Left kidney (tissue), 2 donors: ENCODE measurements around the gene FBXO45. TPM values are rescaled to one million over a fixed set of nuclear protein-coding genes. Genes with fewer than 3 reads are reported as not detected.
"Not testable (repeated sequence)": the region's sequence is repeated elsewhere in the genome, so short reads cannot be mapped to it uniquely, and the experiment has no call there.

Experiments used
- DNase-seq: peaks from one replicate; pipeline ENCODE4 v3.0.0-alpha.2; 2013
- polyA plus RNA-seq: library from polyadenylated mRNA; unstranded; fragments of 120-200 nt; gene quantifications from one replicate; pipeline ENCODE4 v1.2.1, GENCODE V29; 2013; ENCODE audit not compliant: insufficient read length

Gene FBXO45
- polyA plus RNA-seq, 1 donor: 16.7 TPM

- DNase-seq: no peak
Measured at GRCh38 chr3:196554205-196554604, 14.3 kb upstream of the FBXO45 start.

DNA sequence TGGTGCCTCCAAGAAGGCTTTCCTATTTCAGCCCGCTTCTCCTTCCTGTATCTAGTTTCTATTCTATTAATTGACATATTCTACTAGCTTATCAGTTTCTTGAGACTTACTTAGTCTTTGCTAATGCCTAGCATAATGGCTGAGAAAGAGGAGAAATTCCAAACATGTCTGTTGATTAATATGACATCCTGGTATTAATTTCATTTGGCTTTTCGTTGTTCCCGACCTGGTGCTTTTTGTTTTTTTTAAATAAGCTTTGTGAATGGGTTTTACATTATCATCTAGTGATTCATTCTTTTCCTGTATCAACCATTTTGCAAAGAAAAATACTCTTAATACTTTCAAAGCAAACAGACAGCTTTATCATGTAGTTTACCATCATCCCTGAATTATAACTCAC, 13.2 kb upstream of the FBXO45 start:
- no peak for DNase-seq

GRCh38 chr3:196557236-196557635, 11.2 kb upstream of the FBXO45 start:
- DNase-seq: no peak

DNA sequence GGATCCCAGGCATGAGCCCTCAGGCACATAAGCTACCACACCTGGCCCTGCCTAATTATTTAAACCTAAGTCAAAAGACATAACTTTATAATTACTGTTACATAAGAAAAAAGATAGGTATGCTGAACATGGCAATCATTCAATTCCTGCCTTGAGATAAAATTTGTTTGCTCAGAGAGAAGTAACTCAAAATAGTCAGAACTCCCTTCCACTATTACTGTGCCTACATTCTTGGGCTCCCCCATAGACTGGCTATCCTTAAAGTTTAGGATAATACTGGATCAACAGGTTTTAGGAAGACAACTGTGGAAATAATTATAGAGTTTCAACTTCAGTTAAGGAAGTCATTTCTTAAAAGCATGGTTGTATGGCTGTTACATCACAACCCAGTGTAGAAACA, 10.0 kb upstream of the FBXO45 start:
- DNase-seq: no peak

- DNase-seq: no peak
Measured at GRCh38 chr3:196559826-196560225, 8.6 kb upstream of the FBXO45 start.

- no peak for DNase-seq
Measured at GRCh38 chr3:196563721-196564225, 4.7 kb upstream of the FBXO45 start.

DNA sequence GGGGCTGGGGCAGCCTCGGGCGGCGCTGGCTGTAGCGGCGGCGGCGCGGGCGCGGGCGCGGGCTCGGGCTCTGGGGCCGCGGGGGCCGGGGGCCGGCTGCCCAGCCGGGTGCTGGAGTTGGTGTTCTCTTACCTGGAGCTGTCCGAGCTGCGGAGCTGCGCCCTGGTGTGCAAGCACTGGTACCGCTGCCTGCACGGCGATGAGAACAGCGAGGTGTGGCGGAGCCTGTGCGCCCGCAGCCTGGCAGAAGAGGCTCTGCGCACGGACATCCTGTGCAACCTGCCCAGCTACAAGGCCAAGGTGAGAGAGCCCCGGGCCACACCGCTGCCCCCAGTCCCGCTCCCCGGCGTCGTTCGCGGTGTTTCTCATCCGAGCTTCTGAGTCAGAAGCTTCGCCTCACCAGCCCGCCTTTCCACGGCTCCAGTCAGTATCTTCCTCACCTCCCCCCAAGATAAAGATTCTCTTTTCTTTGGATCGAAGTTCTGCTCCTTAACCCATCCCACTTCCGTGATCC, 600 bp downstream of the FBXO45 start:
- peak; percentile 10 for DNase-seq

GRCh38 chr3:196570332-196570731, 1.9 kb downstream of the FBXO45 start:
- not testable (repeated sequence) for DNase-seq

DNA sequence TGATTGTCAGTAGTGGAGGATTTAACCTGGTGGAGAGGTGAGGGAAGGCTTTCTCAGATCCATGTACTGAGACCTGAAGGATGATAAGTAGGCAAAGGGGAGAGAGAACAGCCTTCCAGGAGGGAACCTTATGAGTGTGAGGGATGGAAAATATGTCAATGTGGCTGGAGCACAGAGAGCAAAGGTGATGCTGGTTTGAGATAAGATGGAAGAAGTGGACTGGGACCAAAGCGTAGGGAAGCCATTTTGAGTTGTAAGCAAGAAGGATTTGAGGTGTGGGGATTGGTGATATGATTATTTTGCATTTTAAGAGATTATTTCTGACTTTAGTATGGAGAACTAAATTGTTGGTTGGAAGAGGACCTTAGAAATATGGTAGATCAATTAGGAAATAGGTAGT, 3.9 kb downstream of the FBXO45 start:
- no peak for DNase-seq

DNA sequence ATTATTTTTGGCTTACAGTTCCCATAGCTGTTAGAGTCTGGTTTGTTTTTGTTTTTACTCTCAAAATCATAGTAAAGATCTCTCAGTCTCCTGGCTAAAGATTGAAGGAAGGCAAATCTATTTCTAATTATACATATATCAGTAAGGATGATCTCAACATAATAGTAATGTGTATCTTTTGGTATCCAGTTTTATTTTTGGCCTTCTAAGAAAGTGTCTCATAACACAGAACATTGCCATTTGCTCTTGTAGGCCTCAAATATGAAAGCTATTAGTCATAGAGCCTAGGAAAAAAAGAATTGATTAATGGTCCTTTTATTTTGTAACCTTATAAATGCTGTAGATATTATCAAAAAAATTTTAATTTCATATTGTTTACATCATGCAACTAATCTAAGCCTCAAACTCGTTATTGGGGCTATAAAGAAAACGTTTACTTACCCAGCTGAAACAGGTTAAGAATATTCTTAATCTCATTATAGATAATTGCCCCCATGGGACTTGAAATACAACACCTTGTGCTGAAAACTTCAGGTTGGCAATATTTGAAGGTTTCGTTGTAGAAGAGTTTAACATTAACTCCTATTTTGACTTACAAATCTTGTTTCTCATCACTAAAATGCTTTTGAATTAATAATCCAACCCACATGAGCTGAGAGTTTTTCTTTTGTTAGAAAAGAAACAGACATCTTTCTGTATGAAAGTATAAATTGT, 16.7 kb downstream of the FBXO45 start:
- DNase-seq: no peak

DNA sequence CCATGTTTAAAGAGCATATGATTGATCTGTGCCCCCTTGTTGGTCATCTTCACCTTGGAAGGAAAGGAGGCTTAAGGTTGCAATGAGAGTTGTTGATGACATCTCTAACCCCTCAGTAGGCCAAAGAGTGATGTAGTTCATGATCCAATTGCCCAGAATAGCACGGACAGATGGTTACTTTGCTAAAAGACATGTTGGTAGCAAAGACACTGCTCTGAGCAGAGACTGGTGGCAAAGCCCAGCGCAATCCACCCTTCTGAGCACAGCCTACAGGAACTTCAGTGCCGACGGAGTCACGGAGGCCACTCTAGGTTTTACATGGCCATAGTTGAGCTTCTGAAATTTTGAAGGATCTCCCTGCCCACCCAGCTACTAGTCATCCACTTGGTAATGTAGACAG, 21.8 kb downstream of the FBXO45 start:
- DNase-seq: no peak

- no peak for DNase-seq
Measured at GRCh38 chr3:196596355-196596754, 27.9 kb downstream of the FBXO45 start.

DNA sequence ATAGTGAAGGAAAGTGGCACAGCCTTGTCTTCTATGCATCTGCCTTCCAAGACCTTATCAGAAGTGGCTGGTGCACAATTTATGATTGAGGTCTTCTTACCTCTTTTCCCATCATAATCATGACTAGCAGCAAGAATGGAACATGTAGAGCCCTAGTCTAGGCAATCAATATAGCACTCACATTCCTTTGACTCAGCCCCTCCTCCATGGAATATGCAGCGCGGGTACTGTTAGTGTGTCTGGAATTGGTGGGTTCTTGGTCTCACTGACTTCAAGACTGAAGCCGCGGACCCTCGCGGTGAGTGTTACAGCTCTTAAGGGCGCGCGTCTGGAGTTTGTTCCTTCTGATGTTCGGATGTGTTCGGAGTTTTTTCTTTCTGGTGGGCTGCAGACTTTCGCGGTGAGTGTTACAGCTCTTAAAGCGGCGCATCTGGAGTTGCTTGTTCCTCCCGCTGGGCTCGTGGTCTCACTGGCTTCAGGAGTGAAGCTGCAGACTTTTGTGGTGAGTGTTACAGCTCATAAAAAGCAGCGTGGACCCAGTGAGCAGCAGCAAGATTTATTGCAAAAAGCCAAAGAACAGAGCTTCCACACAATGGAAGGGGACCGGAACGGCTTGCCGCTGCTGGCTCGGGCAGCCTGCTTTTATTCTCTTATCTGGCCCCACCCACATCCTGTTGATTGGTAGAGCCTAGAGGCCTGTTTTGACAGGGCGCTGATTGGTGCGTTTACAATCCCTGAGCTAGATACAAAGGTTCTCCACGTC, 29.7 kb downstream of the FBXO45 start:
- not testable (repeated sequence) for DNase-seq

DNA sequence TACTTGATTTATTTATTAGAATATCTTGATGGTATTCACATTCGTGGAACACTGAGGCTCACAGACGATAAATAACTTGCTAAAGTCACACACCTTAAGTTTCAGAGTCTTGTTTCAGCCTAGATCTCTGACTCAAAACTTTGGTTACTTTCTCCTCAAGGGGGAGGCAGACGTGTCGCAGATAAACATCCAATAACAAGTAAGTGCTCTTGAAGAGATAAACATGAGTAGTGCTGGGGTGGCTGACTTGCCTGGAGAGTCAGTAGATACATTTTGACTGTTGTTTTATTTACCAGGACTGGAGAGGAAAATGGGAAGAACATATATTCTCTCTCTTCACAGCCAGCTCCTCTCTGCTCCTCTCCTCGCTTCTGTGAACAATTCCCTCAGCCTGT, 31.3 kb downstream of the FBXO45 start:
- DNase-seq: no peak

DNA sequence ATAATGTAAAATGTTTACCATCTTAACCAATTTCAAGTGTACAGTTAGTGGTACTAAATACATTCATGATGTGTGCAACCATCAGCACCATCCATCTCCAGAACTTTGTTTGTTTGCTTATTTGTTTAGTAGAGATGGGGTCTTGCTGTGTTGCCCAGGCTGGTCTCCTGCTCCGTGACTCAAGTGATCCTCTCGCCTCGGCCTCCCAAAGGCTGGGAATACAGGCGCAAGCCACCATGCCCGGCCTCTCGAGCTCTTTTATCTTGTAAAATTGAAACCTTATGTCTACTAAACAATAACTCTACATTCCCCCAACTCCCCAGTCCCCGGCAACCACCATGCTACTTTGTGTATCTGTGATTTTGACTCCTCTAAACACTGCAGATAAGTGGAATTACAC, 31.9 kb downstream of the FBXO45 start:
- no peak for DNase-seq

GRCh38 chr3:196602673-196603072, 34.2 kb downstream of the FBXO45 start:
- no peak for DNase-seq

- DNase-seq: no peak
Measured at GRCh38 chr3:196603683-196604082, 35.2 kb downstream of the FBXO45 start.

- no peak for DNase-seq
Measured at GRCh38 chr3:196604548-196604947, 36.1 kb downstream of the FBXO45 start.

GRCh38 chr3:196608693-196609092, 40.2 kb downstream of the FBXO45 start:
- DNase-seq: no peak

GRCh38 chr3:196609343-196609775, 40.9 kb downstream of the FBXO45 start:
- peak; percentile 73 for DNase-seq

DNA sequence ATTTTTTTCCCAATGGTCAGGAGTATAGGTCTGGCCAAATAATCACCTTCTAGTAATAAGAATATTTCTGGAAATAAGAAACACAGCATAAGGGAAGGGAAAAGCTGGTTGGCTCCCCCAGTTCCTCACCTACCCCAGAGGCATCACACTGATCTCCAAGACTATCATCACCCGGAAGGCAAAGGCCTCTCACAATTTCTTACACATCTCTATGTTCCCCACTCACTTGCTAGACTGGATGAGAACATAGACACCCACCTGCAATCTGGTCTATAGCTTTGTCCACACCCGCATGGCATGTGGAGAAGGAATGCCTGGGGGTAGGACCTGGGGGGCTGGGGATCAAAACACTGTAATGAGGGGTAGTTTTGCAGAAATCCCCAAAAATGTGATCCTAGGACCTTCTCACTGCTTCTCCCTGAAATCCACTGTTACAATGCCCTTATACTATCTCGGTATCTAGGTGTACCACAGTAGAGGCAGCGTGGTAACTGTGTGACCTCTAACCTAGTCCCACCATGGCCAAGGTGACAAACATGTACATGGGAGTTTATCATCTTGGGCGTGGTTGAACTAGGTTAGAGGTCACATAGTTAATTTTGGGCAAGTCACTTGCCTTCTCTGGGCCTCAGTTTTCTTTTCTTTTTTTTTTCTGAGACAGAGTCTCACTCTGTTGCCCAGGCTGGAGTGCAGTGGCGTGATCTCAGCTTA, 41.5 kb downstream of the FBXO45 start:
- no peak for DNase-seq

DNA sequence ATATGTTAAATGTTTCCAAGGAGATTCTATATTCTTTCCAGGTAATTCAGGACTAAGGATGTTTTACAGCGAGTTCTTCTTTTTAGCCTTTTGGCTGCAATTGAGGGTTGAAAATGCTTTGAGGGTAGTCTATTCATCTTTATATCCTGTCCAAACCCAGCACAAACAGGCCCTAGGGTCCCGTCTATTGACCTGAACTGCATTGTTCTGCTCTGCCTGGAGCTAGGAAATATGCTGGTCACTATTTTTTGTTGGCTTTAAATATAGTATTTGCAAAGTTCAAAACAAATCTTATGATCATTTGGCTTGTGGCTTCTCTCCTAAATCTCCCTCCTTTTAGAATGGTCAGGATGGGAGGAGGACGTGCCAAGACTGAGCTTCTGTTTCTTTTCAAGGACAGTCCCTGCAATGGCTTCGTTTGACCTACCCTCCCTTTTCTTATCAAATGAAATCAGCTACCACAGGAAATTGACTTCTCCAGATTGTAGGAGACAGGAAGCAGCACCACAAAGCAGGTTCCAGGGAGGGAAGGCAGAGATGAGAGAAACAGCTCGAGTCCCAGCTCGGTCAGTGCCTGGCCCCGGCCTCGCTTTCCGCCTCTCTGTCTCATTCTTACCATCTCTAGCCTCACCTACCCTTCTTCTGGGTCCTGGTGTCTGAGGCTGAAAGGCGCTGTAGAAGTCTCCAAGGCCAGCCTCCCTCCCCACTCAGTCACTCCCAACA, 43.5 kb downstream of the FBXO45 start:
- DNase-seq: no peak
